Fibroblast of skin of right quadriceps (primary cell): ENCODE results near the gene RTN4R.
"Not testable (repeated sequence)": the region's sequence is repeated elsewhere in the genome, so short reads cannot be mapped to it uniquely, and the experiment has no call there.

Experiments used
- DNase-seq: peaks from one replicate; pipeline ENCODE4 v3.0.0-alpha.2; 2013

RTN4R gene

DNA sequence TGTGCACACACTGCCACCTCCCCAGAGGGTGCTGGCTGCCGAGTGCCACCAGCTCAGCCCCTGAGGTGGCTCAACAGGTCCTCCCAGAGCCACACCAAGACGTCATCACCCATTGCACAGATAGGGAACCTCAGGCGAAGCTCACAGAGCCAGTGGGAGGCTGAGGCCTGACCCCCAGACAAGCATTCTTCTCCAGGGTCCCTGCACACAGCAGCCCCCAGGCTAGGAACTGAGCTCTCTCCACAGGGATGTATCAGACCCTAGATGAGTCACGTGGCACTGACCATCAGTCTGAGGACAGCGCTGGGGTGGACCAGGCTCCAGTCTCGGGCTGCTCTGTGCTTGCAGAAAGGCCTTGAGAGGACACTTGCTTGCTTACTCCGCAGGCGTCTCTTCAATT is 1.6 kb upstream of the RTN4R start:
- not testable (repeated sequence) for DNase-seq

DNA sequence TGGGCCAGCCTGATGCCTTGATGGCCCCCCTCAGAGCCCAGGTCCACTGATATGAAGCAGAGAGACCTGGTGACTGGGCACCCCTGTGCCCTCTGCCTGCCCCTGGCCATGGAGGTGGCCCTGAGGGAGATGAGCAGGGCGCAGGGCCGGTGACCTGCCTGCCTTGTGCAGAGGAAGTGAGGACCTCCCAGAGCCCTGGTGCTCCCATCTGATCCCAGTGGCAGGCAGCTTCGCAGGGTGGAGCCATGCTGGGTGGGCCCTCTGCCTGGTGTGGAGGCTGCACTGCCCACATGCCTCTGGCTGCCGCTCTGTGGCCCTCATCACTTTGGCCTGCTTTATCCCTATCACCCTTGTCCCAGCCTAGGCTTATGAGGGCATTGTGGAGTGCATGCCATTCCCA is 1.1 kb upstream of the RTN4R start:
- DNase-seq, result not testable (repeated sequence)

DNA sequence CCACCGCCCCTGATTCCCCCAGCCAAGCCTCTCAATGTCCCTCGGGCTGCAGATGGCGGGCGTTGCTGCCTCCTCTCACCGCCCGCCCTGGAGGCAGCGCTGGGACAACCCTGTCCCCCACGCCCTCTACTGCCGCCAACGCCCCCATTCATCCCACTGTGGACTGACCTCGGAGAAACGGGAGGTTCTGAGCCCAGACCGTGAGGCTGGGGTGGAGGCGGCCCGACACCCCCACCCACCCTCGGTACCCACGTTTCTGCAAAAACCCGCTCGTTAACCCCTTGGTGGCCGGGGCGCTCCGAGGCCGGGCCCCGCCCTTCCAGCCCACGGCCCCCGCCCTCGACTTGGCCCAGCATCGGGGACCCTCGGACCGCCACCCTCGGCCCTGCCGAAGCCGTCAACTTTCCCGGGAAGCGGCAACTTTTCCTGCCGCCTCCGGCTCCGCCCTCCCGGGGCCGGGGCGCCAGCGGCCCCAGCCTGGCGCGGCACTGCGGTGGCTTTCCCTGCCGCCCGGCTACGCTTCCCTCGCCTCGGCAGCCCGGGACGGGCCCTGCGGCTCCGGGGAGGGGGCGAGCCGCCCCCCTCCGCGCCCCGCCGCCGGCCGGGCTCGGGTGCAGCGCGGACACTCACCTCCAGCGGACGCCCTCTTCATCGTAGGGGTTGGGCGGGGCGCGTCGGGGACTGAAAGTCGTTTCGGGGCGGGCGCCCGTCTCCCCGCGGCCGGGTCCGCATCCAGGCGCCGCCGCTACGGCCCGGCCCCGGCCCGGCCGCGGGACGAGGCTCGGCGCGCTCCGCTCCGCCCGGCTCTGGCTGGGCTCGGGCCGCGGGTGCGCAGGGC is 458 bp downstream of the RTN4R start:
- no peak for DNase-seq

DNA sequence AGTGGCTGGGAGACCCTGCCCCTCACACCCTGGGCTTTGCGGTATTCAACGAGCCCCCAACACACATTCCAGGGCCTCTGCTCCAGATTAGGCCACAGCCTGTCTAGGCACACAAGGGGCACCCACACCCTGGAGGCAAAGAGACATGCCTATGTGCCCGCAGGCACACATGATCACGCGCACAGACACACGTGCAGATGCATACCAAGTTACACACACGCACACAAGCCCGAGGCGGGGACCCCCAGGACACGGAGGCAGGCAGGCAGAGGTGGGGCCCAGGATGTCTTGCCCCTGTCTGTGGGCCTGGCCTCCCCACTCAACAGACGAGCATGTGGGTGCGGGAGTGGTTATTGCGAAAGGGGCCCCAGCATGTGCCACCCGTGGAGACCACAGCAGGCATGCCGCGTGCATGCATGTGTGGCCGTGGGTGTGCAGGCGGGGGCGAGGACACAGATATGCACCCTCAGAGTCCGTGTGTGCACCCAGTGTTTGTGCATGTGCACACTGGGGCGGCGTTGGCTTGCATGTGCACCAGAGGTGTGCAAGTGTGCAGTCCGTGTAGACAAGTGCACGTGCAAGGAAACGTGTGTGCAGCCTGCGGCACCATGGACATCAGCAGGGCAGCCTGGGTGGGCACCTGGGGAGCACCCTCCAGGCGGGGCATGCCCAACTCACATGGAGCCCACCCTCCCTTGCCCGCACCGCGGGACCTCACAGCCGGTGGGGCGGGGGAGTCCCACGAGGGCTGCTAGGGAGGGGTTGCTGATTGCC is 1.3 kb downstream of the RTN4R start:
- DNase-seq, result not testable (repeated sequence)

DNA sequence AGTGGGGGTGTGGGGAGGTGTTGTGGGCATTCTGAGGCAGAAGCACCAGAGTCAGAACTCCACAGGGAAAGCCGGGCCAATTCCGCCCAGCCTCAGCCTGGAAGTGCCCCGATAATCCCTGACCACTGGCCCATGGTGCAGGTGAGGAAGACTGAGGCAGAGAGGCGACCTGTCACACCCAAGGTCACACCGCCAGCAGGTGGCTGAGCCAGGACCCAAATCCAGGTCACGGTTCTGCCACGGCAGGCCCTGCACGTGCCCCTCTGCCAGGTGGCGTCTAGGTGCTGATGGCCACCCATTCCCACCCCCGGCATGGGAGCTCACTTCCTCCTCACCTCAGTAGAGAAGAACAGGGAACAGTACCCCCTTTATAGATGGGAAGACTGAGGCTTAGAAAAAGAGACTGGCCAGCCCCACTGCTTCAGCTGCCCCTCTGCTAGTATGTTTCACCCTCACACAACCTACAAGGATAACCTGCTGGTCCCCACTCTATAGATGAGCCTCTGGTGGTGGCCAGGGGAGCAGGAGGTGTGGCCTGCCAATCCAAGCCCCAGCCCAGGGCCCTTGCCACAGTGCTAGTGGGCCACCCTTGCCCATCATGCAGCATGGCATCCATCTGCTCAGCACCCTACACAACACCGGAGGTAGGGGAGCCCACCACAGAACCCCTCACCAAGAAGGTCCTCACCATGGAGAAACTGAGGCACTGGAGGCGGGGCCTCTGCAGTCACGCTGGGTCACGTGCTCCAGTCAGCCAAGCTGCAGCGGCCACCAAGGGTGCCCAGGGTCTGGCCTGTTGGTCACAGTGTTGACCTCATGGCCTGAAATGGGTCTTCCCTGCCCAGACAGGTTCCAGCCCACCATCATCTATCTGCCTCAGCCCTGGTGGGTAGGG is 2.1 kb downstream of the RTN4R start:
- DNase-seq, result not testable (repeated sequence)

DNA sequence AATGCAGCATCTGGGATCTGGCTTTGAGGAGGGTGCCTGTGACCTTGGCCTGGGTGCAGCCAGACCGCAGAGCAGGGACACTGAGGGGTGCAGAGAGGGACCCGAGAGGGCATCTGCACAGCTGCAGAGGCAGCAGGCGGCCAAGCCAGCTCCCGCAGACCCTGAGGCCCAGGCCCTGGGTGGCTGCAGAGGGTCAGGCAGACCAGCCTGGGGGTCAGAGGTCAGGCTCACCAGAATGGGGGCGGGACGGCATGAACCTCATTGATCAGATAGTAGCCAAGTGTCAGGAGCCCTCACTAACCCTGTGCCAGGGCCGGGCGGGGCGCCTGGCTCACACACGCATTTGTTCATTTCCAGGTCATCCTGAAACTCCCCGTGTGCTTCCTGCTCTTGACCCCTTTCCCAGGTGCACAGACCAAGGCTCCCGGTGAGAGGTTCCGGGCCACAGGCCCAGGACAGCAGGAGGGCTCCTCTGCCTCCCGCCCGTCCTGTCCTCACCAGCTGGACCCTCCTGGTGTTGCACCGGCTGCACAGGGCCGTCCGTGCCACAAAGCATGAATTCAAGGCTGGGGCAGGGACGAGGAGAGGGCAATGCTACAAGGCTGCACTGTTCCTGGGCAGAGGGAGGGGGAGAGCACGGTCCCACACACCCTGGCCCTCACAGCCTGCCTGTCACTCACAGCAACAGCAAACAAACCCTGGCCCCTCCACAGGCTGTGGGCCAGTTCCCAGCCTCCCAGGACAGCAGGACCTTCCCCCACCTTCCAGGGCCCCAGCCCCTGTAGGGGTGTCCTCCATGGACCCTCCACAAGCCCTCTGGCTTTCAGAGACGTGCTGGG is 3.3 kb downstream of the RTN4R start:
- no peak for DNase-seq

DNA sequence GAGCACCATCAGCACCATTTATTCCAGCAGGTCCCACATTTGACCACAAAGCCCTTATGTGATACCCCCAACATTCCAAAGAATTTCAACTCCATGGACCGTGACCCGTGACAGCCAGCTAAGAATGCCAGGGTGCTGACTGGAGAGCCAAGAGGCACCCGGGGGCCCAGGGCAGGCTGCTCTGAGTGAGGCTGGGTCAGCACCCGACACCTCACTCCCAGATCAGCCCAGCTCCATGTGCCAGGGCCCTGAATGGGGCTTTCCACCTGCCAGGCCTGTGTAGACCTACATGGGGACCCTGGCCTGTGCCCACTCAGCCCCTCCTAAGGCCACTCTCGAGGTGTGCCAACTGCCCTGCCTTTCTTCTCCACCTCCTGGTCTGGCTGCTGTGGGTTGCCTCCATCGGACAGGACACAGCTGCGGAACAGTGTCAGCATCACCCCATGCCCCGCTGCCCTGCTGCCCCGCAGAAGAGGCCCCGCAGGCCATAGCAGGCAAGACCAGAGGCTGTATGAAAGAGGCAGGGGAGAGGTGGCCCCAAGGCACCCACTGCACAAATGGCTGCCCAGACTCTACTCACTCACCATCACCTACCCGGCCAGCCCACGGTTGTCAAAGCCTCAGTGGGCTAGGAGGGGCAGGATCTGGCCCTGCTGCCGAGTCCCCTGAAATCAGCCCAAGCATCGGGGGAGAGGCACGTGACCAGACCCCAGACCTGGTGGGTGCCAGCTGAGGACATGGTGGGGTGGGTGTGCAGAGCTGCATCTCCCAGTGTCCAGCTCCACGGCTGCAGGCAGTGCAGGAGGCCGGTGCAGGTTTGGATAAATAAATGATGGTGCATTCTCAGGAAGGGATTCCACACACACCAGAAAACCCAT is 4.5 kb downstream of the RTN4R start:
- not testable (repeated sequence) for DNase-seq

DNA sequence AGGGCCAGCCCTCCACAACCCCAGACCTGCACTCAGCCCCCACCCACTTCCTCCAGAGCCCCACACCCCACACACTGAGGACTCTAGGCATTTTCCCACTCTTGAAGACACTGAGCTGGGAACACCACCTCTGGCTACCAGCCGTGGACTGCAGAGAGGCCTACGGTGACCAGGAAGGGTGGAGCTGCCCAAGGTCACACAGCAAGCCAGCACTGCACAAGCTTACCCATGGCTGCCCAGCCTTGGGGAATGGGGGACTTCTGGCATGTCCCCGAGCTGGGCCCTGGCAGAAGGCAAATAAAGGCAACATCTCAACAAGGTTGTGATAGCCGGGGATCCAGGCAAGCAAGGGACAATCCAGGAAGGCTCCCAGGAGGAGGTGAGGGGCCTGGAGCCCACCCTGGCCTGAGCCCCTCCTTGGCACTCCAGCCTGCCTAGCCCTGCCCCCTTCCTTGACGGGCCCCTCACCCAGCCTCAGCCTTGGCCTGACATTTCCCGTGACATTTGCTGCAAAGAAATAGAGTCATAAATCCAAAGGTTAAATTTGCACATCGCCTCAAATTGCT is 5.5 kb downstream of the RTN4R start:
- DNase-seq, result no peak

DNA sequence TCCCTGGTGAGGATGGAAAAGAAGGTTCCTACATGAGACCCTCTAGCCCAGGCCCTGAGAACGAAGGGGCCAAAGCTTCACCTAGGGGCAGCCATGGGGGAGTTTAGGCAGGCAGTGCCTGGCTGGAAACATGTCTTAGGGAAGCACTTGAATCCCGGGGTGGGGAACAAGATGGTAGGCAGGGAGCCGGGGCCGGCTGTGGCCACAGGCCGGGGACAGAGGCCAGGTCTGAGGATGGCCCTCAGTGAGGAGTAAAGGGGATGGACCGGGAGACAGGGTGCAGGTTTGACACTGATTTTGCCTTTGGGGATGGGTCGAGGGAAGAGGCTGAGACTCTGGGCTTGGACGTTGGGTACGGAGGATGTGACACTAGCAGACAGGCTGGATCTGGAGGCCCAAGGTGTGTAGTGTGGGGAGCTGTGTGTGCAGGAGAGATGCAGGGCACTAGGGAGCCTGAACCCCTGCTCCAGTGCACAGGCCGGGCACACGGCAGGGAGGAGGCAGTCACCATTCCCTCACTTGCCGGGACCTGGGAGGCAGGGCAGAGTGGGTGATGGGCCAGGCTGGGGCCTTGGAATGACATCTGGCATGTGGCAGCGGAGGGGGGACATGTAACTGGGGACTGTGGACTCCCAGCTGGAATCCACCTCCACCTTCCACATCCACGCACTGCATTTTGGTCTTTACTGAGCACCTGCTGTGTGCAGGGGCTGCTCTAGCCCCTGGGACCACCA is 6.1 kb downstream of the RTN4R start:
- DNase-seq, result no peak

DNA sequence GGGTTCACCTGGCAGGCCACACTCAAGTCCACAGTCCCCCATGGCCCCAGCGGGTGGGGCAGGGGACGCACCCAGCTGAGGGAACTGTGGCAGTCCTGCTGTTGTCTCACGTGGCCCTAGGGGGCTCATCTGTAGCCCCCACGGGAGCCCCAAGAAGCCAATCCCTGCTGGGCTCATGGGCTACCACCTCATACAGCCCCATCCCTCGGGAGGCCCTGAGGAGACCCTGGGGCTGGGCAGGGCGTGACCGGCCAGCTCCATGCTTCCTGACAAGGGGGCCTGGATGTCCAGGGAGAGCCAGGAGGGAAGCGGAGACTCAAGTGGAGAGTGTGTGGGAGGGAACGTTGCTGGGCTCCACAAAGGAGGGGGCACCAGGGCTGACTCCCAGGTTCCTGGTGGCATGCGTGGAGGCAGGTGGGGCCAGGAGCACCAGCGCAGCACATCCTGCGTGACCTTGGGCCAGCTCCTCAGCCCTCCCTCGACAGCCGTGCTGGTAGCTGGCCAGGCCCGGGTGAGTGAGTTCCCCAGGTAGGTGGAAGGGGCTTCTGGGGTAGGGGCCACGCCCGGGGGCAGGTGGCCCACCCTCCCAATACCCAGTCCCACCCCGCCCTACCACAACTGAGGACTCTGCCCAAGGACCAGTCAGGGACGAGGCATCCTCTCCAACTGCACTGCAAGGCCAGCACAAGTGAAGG is 7.9 kb downstream of the RTN4R start:
- DNase-seq, result no peak

DNA sequence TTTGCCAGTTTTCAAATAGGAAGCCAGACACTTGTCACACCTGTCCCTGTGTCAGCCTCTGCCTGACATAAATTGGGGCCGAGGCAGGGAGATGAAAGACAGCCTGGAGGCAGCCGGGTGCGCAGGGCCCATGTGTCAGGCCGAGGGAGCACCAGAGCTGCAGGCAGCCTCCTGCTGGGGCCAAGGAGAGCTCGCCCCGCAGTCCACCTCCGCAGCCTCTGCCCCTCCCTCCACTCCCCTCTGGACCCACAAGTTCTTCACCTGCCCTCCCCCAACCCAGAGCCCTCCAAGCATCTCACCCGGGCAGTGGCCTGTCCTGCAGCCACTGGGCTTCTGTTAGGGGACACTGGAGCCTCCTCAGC is 8.8 kb downstream of the RTN4R start:
- no peak for DNase-seq

DNA sequence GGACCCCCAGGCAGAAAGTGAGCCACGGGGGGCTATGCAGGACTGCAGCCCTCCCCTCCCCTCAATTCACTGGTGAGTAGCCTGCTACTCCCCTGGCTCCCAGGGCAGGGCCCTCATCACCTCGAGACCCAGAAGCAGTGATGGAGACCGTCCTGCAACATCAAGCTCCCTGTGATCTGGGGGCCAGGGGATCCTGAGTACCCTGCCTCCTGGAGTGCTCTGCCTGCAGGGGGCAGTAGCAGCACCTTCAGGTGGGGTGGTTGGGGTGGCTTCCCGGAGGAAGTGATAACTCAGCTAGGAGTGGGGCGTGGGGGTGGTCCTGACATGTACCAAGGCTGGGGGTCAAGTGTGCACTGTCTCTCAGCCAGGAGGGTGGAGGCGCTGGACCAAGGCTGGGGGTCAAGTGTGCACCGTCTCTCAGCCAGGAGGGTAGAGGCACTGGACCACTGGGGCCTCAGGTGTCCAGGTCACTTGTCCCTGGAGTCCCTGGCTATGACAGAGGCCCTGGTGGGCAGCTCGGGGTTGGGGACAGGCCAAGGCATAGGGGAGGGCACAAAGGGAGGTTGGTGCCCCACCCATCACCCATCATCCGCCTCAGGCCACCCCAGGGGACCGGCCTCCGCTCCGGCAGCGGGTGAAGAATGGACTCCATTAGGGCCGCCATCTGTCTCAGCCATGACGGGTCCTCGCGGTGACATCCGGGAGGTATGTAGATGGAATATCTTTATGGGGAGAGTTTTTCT is 9.4 kb downstream of the RTN4R start:
- no peak for DNase-seq

DNA sequence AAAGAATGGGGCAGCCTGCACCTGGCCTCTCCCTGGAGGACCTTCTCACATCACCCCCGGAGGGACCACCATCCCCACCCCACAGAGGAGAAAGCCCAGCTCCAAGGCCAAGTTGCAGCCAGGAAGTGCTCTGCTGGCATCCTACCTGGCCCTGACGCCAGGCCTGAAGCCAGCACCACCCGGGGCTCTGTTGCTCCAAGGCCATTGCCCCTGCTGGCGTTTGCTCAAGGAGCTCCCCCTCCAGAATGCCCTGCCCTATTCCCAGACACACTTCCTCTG is 10.2 kb downstream of the RTN4R start:
- DNase-seq, result no peak

DNA sequence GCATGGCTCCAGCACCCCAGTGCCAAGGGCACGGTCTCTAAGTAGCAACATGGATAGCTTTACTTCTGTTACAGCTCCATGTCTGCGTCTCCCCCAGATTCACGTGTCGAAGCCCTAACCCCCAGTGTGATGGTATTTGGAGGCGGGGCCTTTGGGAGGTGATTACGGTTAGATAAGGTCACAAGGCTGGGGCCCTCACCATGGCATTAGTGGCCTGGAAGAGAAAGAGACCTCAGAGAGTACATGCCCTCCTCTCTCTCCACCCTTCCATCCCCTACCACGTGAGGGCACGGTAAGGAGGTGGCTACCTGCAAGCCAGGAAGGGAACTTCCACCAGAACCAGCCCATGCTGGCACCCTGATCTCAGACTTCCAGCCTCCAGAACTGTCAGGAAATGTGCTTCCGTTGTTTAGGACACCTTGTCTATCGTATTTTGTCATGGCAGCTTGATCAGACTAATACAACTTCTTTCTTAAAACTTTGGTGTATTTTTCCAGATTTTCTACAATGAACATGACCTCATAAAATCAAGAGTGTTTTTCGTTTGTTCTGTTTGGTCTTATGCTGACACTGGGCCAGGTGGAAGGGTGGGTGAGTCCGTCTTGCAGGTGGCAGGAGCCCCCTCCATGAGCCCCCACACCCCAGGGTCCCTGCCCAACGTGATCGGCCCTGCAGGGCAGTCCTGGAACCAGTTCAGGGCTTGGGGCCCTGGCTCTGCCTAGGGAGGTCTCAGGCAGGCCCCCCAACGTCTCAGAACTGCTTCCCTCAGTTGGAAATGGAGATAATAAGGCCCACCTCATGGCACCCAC is 10.7 kb downstream of the RTN4R start:
- DNase-seq, result no peak

DNA sequence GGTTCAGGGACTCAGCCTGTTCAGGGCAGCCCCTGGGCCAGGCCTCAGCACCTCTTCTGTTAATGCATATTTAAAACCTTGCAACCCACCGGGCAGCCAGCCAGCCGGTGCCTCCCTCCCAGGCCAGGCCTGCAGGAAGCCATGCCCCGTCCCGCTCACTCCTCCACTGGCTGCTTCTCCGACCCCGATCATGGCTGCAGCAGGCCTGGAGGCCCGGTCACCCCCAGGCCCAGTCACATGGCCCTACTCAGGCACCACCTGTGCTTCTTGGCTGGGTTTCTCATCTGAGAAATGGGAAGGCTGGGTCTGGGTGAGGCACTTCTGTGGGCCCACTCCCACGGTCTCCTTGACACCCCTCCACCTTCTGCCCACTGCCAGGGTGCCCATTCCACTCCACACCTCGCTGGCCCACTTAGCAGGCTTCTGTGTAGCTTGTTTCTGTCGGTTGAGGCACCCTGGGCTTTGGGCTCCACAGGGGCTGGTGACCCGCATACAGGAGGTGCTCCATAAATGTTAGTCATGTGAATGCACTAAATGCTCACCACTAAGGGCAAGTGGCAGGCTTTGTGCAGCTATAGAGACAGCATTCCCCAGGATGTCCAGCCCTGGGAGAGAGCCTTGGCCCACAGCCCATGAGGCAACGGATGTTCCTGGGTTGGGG is 11.4 kb downstream of the RTN4R start:
- DNase-seq, result no peak

DNA sequence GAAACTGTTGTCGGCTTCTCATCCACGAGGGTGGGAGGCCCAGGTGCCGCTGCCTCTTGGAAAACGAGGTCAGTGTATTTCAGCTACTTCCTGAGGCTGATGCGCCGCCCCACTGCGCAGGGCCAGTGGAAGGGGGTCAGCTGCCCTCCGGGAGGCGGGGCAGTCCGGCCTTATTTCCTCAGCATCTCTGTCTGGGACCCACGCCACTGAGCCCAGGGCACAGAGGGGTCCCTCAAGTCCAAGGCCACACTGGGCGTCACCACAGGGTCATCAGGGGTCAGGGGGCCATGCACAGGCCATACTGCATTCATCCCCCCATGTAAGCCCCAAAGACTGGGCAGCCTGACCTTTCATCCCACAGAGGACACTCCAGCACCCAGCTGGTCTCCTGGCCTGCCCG is 12.1 kb downstream of the RTN4R start:
- DNase-seq, result no peak
